HG03565 (cell line): ENCODE results near the gene CDC45.

ENCODE experiments used
- ATAC-seq: cut with Tn5 transposase; IDR thresholded peaks from one replicate; pipeline ENCODE4 v1.9.1; 2021; ENCODE audit warnings: mild to moderate bottlenecking, moderate library complexity; ENCODE audit not compliant: unreplicated experiment

The CDC45 gene

DNA sequence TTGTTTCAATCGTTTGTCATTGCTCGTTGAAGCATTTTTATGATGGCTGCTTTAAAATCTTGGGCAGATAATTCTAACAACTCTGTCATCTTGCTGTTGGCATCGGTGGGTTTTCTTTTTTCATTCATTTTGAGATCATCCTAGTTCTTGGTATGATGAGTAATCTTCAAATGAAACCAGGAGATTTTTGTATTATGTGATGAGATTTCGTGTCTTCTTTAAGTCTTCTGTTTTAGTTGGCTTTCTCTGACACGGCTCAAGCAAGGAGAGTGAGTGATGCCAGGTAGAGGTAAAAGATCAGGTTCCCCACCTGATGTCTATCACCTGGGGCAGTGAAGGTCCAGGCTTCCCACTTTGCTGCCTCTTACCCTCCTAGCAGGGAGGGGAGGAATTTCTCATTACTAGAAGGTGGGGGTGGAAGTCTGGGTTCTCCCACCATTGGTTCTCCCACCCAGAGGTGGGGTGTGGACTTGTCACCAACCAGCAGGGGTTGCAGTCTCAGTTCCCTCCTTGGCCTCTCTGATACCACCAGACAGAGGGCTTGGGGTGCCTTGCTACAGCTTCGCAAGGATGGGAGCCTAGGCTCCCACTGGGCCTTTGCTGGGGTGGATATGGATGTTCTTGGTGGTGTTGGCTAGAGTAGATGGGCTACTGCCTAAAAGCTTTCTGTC lies 12.9 kb downstream of the CDC45 start:
- ATAC-seq = no peak

DNA sequence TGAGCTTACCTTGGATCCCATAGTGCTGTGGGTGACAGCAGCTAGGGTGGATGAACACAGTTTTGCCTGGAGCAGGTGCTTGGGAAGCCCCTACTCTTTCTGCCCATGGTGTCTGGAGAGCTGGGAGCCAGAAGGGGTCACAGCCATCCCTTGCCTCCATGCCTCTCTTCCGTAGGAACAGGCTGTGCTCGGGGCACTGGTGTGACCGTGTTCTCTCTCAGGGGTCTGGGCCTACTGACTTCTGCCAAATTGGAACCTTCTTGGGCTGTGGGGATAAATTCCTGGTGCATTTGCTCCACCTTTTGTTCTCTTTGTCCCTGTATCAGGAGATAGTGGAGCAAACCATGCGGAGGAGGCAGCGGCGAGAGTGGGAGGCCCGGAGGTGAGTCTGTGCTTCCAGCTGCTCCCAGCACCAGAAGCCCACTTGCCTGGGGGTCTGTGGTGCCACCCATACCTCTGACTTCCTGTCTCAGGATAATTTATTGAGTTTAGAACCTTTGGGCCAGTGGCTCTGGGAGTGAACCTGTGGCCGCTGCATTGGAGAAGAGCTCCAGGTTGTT lies 14.4 kb downstream of the CDC45 start:
- ATAC-seq = no peak

DNA sequence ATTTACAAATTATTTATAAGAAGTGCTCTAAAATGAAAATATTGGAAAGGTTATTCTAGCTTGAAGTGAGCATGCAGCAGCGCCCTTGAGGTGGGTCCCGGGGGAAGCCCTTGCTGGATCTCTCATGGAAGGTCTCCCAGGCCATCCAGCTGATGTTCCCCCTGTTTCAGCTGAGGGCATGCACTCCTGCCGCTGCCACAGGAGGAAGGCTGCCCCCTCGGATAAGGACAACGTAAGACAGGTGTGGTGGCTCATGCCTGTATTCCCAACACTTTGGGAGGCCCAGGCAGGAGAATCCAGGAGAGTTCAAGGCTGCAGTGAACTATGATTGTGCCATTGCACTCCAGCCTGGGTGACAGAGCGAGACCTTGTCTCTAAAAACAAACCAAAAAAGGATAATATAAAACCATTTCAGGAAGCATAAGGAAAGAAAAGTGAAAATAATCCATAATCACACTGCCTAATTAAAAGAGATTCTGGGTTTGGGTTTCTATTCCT lies 15.0 kb downstream of the CDC45 start:
- ATAC-seq = no peak

DNA sequence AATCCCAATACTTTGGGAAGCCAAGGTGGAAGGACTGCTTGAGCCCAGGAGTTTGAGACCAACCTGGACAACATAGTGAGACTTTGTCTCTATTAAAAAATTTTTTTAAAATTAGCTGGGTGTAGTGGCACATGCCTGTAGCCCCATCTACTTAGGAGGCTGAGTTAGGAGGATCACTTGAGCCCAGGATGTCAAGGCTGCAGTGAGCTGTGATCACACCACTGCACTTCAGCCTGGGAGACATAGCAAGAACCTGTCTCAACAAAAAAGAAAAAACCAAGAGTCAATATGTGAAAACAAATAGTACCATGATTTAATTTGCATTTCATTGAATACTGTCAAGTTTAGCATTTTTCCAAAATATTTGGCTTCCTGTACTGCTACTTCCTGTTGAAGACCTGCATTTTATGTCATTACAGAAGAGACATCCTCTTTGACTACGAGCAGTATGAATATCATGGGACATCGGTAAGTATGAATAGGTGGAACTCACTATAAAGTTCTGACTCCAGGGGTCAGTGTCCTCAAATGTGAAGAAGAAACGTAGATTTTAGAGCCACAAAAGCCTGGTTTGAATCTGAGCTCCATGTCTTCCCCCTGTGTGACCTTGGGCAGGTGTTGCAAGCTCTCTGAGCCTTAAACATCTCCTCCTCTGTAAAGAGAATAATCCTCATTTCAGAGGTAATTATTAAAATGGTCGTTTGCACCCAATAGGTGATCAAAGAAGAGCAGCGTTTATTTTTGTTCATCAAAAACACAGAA lies 16.0 kb downstream of the CDC45 start:
- no peak for ATAC-seq

DNA sequence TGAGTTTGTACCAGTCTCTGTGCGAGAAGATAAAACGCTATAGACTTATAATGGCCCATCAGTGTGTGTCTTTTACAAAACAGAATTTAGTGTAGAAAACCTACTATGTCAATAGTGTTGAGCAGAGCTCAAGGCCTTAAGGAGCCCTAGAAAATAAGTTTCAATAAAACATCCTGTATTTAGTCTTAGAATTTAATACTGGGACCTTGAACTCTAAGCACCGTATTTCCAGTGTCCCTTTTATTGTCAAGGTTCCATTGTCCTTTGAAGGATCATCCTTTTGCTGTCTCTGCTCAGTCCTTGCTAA lies 16.6 kb downstream of the CDC45 start:
- no peak for ATAC-seq

DNA sequence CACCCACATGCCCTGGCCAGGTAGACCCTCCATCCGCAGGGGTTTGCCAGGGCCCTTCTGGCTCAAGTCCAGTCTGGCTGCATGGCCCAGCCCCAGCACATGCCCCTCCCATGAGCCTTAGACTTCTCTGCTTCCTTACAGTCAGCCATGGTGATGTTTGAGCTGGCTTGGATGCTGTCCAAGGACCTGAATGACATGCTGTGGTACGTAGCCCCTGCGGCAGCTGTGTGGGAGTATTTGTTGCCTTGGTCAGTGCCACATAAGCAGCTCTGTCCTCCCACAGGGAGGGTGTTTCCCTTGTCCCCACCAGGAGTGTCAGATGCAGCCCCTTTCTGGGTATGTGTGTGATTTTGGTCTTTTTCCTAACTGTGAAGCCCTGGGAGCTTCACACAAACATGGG lies 17.5 kb downstream of the CDC45 start:
- ATAC-seq = no peak

DNA sequence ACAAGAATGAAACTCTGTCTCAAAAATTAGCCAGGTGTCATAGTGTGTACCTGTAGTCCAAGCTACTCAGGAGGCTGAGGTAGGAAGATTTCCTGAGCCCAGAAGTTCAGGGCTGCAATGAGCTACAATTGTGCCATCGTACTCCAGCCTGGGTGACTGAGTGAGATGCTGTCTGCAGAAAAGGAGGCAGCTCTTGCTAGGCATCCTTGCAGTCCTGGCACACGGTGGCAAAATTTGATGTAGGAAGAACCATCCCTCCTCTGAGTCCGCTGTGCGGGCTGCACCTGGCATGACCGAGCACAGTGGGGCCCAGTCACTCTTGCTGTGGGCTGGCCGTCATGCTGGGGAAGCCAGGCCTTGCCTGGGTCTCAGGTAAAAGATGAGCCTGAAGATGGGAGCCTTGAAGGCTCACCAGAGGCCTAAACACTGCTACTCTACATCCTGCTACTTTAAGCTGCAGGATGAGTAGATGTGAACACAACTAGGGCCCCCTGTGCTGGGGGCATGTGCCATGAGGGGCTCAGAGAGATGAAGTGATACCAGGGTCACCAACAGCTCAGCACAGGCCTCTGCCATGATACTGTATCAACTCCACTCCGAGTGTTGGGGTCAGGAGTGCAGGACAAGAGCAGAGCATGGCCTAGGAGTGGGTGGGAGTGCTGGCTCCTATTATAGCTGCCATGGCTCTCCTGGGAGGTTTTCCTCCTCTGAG lies 18.6 kb downstream of the CDC45 start:
- no peak for ATAC-seq

DNA sequence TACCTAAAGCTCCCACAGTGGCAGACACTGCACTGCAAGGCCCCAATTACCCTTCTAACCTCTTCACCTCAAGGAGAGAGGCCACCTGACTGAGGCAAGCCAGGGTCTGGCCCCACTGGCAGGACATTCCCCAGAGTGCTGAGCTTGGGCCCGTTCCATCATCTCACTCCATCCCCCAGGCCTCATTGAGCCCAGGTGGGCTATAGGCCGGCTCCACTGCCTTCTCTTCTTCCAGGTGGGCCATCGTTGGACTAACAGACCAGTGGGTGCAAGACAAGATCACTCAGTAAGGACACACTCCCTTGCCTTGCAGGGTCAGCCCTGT lies 19.1 kb downstream of the CDC45 start:
- ATAC-seq = no peak

DNA sequence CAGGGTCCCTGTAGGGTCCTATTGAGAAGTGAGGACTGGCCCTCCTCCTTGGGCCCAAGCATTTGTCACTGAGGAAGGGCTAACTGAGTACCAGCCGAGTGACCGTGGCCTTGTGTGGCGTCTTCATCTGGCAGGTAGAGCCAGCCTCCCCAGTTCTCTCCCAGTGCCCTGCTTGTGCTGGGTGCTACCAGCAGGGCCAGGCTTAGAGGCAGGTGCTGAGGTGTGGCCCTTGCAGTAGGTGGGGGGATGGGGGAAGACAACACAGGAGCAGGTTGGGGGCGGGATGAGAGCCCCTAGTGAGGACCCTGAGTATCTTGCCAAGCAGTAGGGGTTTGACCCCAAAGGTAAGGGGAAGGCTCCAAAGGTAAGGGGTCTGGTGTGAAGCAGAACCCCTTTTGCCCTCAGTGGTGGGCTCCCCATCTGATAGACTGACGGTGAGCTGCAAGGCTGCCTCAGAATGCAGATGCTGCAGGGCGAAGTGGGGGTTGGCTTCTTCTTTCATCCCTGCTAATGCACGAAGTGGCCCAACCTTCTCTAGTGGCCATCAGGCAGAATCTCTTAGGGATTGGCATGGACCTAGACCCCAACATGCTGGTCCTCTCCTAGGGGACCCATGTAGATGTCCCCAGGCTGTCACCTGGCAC lies 19.6 kb downstream of the CDC45 start:
- ATAC-seq = no peak

DNA sequence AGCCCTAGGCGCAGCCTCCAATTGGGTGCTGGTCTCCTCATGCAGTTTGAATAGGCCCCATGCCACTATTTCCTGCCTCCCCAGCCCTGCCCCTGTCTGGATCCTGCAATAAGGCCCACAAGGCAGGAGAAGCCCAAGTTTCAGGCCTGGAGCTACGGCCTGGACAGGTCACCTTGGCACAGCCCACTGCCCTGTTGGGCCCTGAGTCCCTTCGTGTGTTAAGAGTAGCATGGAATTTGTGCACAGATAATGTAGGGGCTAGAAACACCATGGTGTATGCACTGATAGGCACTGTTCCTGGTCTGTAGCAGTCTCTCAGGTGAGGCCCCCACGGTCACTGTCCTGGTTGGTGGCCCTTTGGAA lies 20.1 kb downstream of the CDC45 start:
- ATAC-seq = no peak

DNA sequence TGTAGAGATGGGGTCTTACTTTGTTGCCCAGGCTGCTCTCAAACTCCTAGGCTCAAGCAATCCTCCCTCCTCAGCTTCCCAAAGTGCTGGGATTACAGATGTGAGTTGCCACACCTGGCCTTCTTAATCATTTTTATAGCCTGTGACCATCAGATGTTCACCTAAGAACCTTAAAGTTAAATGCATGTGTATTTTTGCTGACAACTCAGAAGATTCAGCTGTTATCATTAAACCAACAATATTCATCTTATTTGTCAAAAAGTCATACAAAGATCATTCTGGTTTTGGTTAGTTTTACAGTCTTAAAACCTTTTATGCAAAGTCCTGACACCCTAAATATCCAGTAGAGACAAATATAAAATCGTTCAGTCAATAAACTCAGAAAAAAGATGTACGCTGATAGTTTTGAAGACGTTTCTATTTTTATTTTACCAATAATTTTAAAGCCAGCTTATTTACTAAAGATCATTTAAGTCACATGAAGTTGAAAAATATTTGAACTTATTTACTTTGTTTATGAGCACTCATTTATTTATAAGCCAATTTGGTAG lies 22.3 kb downstream of the CDC45 start:
- no peak for ATAC-seq

DNA sequence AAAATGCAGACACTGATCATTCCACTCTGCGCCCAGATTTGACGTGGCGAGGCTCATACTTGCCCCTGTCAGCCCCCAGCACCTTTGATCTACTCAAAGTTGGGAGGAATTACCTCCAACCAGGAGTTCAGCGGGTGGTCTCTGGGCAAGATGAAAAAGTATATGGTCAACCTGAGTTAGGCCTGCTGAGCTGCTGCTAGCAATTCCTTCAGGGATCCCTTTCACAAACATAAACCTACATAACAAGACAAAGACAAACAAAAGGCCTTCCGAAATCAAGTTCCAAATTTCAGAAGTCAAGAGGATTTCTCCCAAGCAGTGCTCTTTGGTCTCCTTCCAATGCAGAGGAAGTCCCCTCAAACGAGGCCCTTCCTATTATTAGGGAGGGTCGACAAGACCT lies 23.6 kb downstream of the CDC45 start:
- ATAC-seq = no peak

DNA sequence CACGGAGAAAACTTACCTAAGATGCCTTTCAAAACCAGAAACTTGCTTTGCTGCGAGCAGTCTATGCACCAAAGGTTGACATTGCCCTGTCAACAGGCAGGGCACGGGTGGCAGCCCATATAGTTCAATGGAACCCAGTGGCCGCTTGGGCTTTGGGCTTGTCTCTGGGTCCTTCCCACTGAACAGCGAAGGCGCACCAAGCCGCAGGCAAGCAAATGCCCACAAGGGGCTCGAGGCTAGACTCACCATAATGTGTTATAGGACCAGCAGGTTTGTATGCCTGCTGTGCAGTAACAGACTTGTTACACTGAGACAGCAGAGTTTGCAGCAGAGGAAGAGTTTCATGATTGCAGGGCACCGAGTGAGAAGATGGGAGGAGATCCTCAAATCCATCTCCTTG lies 24.1 kb downstream of the CDC45 start:
- ATAC-seq = no peak

DNA sequence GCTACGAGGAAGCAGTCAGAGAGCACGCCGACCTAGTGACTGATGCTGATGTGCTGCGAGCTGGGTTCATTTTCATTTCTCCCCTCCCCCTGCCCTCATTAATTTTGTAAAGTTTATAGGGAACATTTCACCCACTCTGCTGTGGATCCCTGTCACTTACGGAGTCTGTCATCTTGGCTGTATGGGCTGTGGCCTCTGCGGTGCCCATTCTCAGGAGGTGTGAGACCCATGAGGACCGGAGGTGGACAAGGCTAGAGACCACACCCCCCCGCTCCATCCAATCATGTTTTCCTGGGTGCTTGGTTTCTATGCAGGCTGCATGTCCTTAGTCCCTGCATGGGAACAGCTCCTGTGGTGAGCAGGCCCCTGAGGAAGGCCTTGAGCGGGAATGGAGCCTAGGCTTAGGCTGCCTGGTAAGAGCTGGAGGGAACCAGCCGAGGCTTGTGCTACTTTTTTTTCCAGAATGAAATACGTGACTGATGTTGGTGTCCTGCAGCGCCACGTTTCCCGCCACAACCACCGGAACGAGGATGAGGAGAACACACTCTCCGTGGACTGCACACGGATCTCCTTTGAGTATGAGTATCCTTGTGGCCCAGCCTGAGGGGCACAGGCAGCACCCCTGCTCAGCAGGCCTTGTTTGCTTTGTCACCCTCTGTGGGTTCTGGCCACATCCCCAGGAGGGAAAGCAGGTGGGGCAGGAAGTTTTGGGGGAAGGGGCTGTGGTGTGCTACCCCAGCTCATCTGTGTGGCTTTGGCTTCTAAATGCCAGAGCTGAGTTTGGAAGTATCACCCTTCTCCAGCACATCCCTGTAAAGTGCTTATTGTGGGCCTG lies 25.4 kb downstream of the CDC45 start:
- ATAC-seq = no peak

DNA sequence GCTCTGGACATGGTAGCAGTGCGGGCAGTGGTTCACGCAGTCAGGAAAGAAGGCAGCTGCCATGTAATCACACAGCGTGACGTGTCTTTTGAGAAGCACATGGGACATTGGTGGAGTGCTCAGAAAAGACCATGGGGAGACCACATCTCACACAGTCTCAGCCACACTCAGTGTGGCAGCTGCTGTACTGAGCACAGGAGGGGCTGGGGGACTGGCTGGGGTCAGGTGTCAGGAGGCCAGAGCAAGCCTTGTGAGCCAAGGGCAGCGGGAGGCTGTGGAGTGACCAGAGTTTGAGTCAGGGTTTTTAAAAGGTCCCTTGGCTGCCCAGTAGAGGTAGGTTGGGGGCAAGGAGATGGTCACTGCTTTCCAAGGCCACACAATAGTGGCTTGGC lies 26.0 kb downstream of the CDC45 start:
- ATAC-seq = no peak

DNA sequence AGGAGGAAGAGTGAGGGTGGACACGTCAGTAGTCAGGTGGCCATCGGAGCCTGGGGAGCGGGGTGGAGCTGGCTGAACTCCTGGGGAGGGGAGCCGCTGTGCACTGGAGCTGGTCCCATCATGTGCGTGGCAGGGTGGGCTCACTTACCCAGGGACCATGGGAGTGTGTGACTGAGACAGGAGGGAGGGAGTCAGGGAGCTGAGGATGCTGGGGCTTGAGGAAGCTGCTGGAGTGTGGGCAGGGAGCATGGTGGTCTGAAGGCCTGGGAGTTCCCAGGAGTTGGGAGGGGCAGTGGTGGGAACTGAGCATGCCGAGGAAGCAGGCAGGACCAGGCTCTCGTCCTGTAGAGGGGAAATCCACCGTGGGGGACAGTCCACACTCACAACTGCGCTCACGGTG lies 26.5 kb downstream of the CDC45 start:
- ATAC-seq = no peak

DNA sequence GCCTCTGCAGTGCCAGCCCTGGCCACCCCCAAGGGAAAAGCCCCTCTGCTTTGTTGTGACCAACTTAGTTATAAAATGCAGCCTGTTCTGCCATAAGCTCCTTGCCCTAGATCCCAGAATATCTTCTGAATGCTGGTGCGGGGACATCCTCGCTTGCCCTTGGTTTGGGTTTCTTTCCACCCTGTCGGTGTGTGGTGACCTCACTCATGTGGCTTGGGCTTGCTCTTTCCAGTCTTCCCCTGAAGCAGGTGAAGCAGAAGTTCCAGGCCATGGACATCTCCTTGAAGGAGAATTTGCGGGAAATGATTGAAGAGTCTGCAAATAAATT lies 27.8 kb downstream of the CDC45 start:
- no peak for ATAC-seq

DNA sequence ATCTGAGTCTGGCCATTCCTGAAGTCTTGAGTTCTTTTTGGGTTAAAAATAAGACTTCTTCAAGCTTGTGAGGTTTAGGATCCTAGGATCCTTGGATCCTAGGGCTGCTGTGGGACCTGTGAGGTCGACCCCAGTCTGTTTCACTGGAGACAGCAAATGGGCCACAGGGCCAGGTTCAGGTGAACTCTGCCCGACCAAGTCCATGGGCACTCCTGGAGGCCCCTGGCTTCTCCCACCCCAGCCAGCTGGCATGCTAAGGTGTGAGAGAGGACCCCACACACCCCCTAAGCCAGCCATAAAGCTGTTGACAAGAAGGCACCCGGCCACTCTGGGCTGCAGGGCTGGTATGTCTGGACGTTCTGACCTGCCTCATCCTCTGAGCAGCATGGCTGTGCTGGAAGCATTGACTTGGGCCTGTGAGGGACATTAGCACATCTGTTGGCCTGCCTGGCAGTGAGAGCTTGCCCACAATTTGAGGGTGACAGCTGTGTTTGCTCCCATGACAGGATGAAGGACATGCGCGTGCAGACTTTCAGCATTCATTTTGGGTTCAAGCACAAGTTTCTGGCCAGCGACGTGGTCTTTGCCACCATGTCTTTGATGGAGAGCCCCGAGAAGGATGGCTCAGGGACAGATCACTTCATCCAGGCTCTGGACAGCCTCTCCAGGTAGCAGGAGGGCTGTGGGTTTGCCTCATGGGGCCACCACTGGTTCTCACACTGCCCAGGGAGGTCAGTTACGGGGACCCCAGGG lies 28.5 kb downstream of the CDC45 start:
- ATAC-seq = no peak

DNA sequence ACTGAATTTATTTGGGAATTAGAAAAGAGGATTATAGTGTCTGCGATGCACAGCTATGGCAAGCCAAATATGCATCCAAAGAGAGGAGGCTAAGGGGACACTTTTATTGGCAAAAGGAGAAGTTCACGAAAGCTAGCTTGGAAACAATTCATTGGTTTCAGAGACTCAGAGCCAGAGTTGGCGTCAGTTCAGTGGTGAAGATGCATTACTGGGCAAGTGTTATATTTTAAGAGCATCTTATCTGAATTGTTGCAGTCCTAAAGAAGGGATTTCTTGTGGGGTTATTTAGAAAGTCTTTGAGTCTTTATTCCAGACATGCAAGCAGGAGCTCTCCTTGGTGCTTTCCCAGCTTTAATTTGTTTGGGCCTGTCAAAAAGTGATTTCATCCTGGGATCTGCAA lies 29.5 kb downstream of the CDC45 start:
- no peak for ATAC-seq

DNA sequence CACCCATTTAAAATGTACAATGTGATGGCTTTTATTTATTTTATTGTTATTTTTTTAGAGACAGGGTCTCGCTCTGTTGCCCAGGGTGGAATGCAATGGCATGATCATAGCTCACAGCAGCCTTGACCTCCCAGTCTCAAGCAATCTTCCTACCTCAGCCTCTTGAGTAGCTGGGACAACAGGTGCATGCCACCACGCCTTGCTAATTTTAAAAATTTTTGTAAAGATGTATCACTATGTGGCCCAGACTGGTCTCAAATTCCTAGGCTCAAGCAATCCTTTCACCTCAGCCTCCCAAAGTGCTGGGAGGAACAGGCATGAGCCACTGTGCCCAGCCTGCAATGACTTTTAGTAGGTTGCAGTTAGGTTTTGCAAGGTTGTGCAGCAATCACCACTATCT lies 30.2 kb downstream of the CDC45 start:
- no peak for ATAC-seq
